Psoas muscle (tissue), 8 donors: ENCODE measurements around the gene RPL36A. TPM values are rescaled to one million over a fixed set of nuclear protein-coding genes. Genes with fewer than 3 reads are reported as not detected.

Experiments
- ATAC-seq, 4 donors: fragments of 200-7000 bp; cut with Tn5 transposase; one replicate each; pipeline ENCODE4 v1.9.1; 2020; ENCODE audit warnings: moderate library complexity in 3 of 4, mild to moderate bottlenecking in 2 of 4
- DNase-seq, 2 donors: peaks; one replicate each; pipeline ENCODE4 v3.0.0-alpha.2; 2020
- H3K27ac ChIP-seq: fragments of 200-600 bp; one replicate; pipeline ENCODE4 v1.8.0; 2022
- H3K27me3 ChIP-seq, 3 donors: fragments of 200-600 bp in 1 of 3; one replicate each; pipeline versions ENCODE4 v1.6.1 to v1.8.0; 2013 to 2022; ENCODE audit warnings: low read length in 2 of 3, mild to moderate bottlenecking in 2 of 3, moderate library complexity in 1 of 3; ENCODE audit not compliant: insufficient read depth in 3 of 3
- H3K36me3 ChIP-seq, 2 donors: fragments of 200-600 bp in 1 of 2; one replicate each; pipeline versions ENCODE4 v1.6.1 to v1.8.0; 2013 to 2022; ENCODE audit warnings: low read depth in 1 of 2, mild to moderate bottlenecking in 1 of 2, moderate library complexity in 1 of 2; ENCODE audit not compliant: insufficient read depth in 1 of 2
- H3K4me1 ChIP-seq: fragments of 200-600 bp; one replicate; pipeline ENCODE4 v1.8.0; 2022
- H3K4me3 ChIP-seq: fragments of 200-600 bp; one replicate; pipeline ENCODE4 v1.8.0; 2022; ENCODE audit warnings: mild to moderate bottlenecking
- H3K9me3 ChIP-seq: fragments of 200-600 bp; one replicate; pipeline ENCODE4 v1.8.0; 2022
- WGBS, 3 donors: extraction: QIAGEN DNeasy Blood & Tissue Kit; methylation state at CpG; one replicate each; pipeline versions ENCODE4 v1.1.6 to v1.1.7; 2013; 5-methylcytosine and 5-hydroxymethylcytosine counted together
- intact Hi-C, 2 donors: fragments of 100-400 bp; cut with DNase I; formaldehyde crosslinking; loops; one replicate each; pipeline versions ENCODE4 v1.11.0 to v1.14.2; 2022
- polyA plus RNA-seq, 3 donors: library from polyadenylated mRNA; stranded (reverse); fragments of 200-250 nt; gene quantifications; one replicate each; pipeline ENCODE4 v1.2.3, GENCODE V29; 2013
- total RNA-seq, 4 donors: library from RNA; stranded (reverse); fragmentation: NEBNext Ultra II Directional in 2 of 4; extraction: Animal tissue kit (Norgen Biotek cat#: 25700) in 2 of 4; gene quantifications; one replicate each; pipeline versions ENCODE4 v1.2.1 to v1.2.4, GENCODE V29; 2021 to 2023
- TF ChIP-seq, protein P1 (sequence below): fragments of 200-600 bp; IDR thresholded peaks from one replicate; pipeline ENCODE4 v1.8.0; 2022; ENCODE audit warnings: antibody characterized with exemption
- donor health status: healthy with polysubstance abuse.
- donor health status: DM: no; HTN: no; CAD: no; lungs with moderate emphysema.
- donor health status: Bipolar disorder and iron deficiency.
- donor health status: healthy.
- donor health status: DM: yes; HTN: yes; CAD: no.
- donor health status: DM: no; HTN: no; CAD: no.
- donor health status: DM: no; HTN: no; CAD: no.
- donor health status: DM: yes; HTN: yes; CAD: no.

Gene RPL36A
- total and polyA plus RNA-seq, 7 donors = 102 to 1,450 (median 181) TPM

DNA sequence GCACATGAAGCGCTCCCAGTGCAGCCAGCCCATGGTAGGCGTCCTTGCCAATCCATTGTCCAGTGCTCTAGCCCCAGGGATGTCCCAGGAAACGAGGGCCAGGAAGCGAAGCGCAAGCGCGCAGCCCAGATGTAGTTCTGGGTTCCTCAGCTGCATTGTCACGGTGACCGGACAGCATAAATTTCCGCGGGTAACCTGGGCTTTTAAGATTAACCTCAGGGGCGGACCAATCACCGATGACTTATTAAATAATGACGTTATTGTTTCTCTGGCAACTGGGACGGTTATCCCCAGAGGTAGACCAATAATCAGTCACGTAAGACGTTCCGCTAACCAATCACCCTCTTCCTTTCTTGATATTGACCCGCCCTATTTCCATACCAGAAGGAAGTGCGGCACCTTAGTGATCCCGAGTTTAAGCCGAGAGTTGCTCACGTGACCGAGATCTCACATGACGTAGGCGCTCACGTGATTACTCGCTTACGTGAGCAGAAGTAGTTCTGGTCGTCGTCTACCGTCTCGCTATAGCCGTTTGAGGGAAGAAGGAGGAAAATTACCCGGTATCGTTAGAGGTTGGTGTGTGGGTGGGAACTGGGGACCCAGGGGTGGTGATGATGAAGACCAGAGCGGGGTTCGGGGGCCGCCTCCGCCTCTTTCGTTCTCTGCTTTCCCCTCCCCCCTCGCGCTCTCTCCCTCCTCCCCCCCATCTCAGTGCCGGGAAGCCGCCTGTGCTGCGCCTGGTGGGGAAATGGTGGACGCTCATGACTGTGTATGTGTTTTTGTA is 17.1 kb downstream of the RPL36A start, which contains the start of the genes GLA and HNRNPH2:
Gene GLA, minus strand, starts transcription at position 178 of the 784 bp plus-strand sequence. Its CDS starts 22 bp downstream, at position 156.
Gene HNRNPH2, plus strand, starts transcription at position 475 of the 784 bp plus-strand sequence. CDS start 3,767 bp downstream, outside the sequence.
- intact Hi-C loops = no loop called here
- peak; percentile 86 to 92 for DNase-seq
- peak; percentile 96 to 98 (median 98) for ATAC-seq
- Histone ChIP-seq H3K4me3 (peak within 1 kb of the TSS; percentile 81), H3K27ac (peak within 1 kb of the TSS; percentile 89), H3K9me3 (no peaks in the 10 kb centered on the region), H3K27me3 (no peaks in the 10 kb centered on the region), H3K4me1 (peaks cover 22% of the 10 kb centered on the region), H3K36me3 (peaks cover 0 to 18% of the 10 kb centered on the region in 2 donors)
- TF ChIP-seq, protein P1, sequence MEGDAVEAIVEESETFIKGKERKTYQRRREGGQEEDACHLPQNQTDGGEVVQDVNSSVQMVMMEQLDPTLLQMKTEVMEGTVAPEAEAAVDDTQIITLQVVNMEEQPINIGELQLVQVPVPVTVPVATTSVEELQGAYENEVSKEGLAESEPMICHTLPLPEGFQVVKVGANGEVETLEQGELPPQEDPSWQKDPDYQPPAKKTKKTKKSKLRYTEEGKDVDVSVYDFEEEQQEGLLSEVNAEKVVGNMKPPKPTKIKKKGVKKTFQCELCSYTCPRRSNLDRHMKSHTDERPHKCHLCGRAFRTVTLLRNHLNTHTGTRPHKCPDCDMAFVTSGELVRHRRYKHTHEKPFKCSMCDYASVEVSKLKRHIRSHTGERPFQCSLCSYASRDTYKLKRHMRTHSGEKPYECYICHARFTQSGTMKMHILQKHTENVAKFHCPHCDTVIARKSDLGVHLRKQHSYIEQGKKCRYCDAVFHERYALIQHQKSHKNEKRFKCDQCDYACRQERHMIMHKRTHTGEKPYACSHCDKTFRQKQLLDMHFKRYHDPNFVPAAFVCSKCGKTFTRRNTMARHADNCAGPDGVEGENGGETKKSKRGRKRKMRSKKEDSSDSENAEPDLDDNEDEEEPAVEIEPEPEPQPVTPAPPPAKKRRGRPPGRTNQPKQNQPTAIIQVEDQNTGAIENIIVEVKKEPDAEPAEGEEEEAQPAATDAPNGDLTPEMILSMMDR = no peak
- WGBS, 3 donors = 0 to 34% (median 0%) methylated on average over 41 to 47 of the region's 47 CpGs

DNA sequence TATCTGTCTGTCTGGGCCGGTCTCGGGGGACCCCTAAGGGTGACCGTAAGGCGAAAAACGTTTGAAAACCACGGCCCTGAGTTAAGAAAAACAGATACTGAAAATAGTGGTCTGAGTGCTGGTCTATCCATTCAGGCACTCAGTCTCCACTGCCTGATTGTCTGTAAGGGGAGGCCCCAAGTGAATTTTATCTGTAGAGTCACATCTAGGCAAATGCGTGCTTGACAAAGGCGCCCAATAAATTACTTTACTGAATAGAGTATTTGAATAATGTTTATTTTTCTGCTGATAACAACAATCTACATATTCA is 17.7 kb downstream of the RPL36A start:
- Histone ChIP-seq H3K9me3 (no peaks in the 10 kb centered on the region), H3K4me3 (peak overlapping the region; percentile 81), H3K27me3 (no peaks in the 10 kb centered on the region), H3K4me1 (peaks cover 22% of the 10 kb centered on the region), H3K36me3 (peaks cover 0 to 15% of the 10 kb centered on the region in 2 donors), H3K27ac (peak overlapping the region; percentile 89)
- WGBS, 3 donors = 0 to 23% (median 1%) methylated on average over 8 of the region's 8 CpGs
- TF ChIP-seq, protein P1 = no peak
- intact Hi-C loops = no loop called here
- ATAC-seq = peak in 2 of 4 donors; percentile 28 to 38
- DNase-seq = no peak

DNA sequence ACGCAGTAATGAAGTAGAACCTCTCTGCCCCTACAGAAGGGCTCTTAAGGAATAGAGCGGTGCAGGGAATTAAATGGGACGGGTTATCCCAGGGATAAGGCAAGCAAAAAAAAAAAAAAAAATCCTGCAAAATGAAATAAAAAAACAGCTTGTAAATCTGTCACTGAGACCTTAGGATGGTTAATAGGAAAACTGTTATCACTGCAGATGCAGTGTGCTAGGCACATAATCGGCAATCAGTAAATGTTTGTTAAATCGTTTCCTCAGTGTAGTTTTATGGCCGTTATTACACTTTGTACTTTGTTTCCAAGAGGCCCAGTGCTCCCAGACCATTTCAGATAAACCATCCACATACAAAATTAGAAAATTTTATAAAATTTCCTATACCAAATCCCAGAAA is 18.2 kb downstream of the RPL36A start:
- H3K36me3 ChIP-seq = peaks cover 0 to 11% of the 10 kb centered on the region in 2 donors
- intact Hi-C loops = no loop called here
- 2 to 41% (median 4%) methylated on average over 6 of the region's 6 CpGs for WGBS, 3 donors

DNA sequence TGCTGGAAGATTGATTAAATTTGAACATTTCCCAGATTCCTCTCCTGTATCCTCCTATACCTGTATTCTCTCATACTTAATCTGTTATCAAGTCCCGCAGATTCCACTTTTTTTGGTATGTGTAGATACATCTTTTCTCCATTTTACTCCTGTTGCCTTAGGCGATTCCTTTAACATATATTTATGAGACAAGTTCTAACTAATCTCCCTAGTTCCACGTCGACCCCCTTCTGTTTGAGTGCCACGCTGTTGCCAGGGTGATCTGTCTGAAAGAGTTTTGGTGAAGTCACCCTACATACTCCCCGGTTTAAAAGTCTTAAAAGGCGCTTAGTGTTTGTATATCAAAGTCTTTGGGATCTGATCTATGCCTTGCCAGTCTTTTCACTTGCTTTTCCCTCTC is 19.6 kb downstream of the RPL36A start:
- no peak for DNase-seq
- Histone ChIP-seq H3K9me3 (no peaks in the 10 kb centered on the region), H3K27me3 (no peaks in the 10 kb centered on the region), H3K4me1 (peaks cover 22% of the 10 kb centered on the region), H3K4me3 (peak overlapping the region; percentile 81), H3K36me3 (peaks cover 0 to 11% of the 10 kb centered on the region in 2 donors), H3K27ac (peak overlapping the region; percentile 31)
- TF ChIP-seq, protein P1 = no peak
- intact Hi-C loops = loop anchor here (10.0 kb wide), 2 partner anchors 344 to 514 kb away; no protein-coding TSS in a partner anchor
- ATAC-seq = no peak
- 39 to 54% (median 49%) methylated on average over 7 of the region's 7 CpGs for WGBS, 3 donors

More for the DNA sequence above, 18.2 kb downstream of the RPL36A start:
- DNase-seq (no peak), ATAC-seq (no peak)
- Histone ChIP-seq H3K27ac (peak overlapping the region; percentile 89), H3K9me3 (no peaks in the 10 kb centered on the region), H3K4me1 (peaks cover 22% of the 10 kb centered on the region), H3K4me3 (peak overlapping the region; percentile 81), H3K27me3 (no peaks in the 10 kb centered on the region)
- TF ChIP-seq, protein P1 = no peak
